CD14-positive monocyte (primary cell): ENCODE results near the gene OSTF1. TPM values are rescaled to one million over a fixed set of nuclear protein-coding genes. Genes with fewer than 3 reads are reported as not detected.

Source experiments
- DNase-seq, 3 donors: peaks; one replicate each; pipeline ENCODE4 v3.0.0-alpha.2; 2011 to 2022
- H2AFZ ChIP-seq: 2 replicates; pipeline ENCODE4 v1.6.0; 2012; ENCODE audit warnings: mild to moderate bottlenecking, low read depth, low read length, inconsistent platforms; ENCODE audit not compliant: insufficient read depth, poor library complexity, severe bottlenecking
- H3K27ac ChIP-seq, 2 donors: 1 replicate in 1 of 2; 2 replicates in 1 of 2; pipeline ENCODE4 v1.5.1; 2012 to 2013; ENCODE audit warnings: low read length in 2 of 2, control low read depth in 1 of 2, inconsistent platforms in 1 of 2, low read depth in 1 of 2, mild to moderate bottlenecking in 1 of 2
- H3K27me3 ChIP-seq, 2 donors: one replicate each; pipeline versions ENCODE4 v1.6.0 to v1.6.1; 2011 to 2013; ENCODE audit warnings: low read length in 2 of 2; ENCODE audit not compliant: control insufficient read depth in 2 of 2, insufficient read depth in 2 of 2
- H3K36me3 ChIP-seq, 2 donors: replicated peaks in 1 of 2; 1 replicate in 1 of 2; 2 replicates in 1 of 2; pipeline versions ENCODE4 v1.5.1 to v1.6.1; 2012 to 2013; ENCODE audit warnings: low read length in 2 of 2, control low read depth in 1 of 2, inconsistent platforms in 1 of 2, mild to moderate bottlenecking in 1 of 2; ENCODE audit not compliant: insufficient read depth in 2 of 2, control insufficient read depth in 1 of 2
- H3K4me1 ChIP-seq, 2 donors: 1 replicate in 1 of 2; 2 replicates in 1 of 2; pipeline versions ENCODE4 v1.5.1 to v1.6.1; 2012 to 2013; ENCODE audit warnings: low read length in 2 of 2, control low read depth in 1 of 2, inconsistent platforms in 1 of 2, mild to moderate bottlenecking in 1 of 2, moderate library complexity in 1 of 2; ENCODE audit not compliant: insufficient read depth in 2 of 2, control insufficient read depth in 1 of 2
- H3K4me2 ChIP-seq: replicated peaks from 2 replicates; pipeline ENCODE3; 2012; ENCODE audit warnings: low read length, moderate library complexity, mild to moderate bottlenecking; ENCODE audit not compliant: poor library complexity, severe bottlenecking; ENCODE audit errors: extremely low read depth
- H3K4me3 ChIP-seq, 3 experiments: fragments of 200-600 bp in 1 of 3; sonication (generic) in 1 of 3; replicated peaks in 1 of 3; 1 replicate in 2 of 3; 2 replicates in 1 of 3; pipeline ENCODE4 v1.5.1; 2011 to 2013; ENCODE audit warnings: low read length in 3 of 3, mild to moderate bottlenecking in 3 of 3, control low read depth in 2 of 3, low read depth in 2 of 3, inconsistent platforms in 1 of 3, moderate library complexity in 1 of 3
- H3K79me2 ChIP-seq: 2 replicates; pipeline ENCODE4 v1.6.0; 2012; ENCODE audit warnings: mild to moderate bottlenecking, control low read depth, inconsistent platforms, low read length, moderate library complexity; ENCODE audit not compliant: insufficient read depth
- H3K9ac ChIP-seq: 2 replicates; pipeline ENCODE4 v1.6.0; 2017; ENCODE audit warnings: low read length, mild to moderate bottlenecking; ENCODE audit not compliant: insufficient read depth, poor library complexity, severe bottlenecking
- H3K9me3 ChIP-seq, 2 donors: replicated peaks in 1 of 2; 1 replicate in 1 of 2; 2 replicates in 1 of 2; pipeline versions ENCODE4 v1.5.1 to v1.6.1; 2012 to 2013; ENCODE audit warnings: low read length in 2 of 2, control low read depth in 1 of 2; ENCODE audit not compliant: control insufficient read depth in 1 of 2, insufficient read depth in 1 of 2
- H4K20me1 ChIP-seq: 2 replicates; pipeline ENCODE4 v1.6.0; 2012; ENCODE audit warnings: mild to moderate bottlenecking, low read length, control low read depth, moderate library complexity; ENCODE audit not compliant: insufficient read depth
- H3K27ac Mint-ChIP-seq, 7 donors: one replicate each; pipeline ENCODE4 v1.8.0; 2020; ENCODE audit warnings: mild to moderate bottlenecking in 7 of 7, mixed read lengths in 7 of 7, moderate library complexity in 6 of 7, inconsistent platforms in 2 of 7
- H3K27me3 Mint-ChIP-seq, 3 donors: one replicate each; pipeline ENCODE4 v1.8.0; 2021 to 2022; ENCODE audit warnings: low read depth in 3 of 3, mild to moderate bottlenecking in 3 of 3, mixed read lengths in 3 of 3, moderate library complexity in 3 of 3, inconsistent platforms in 1 of 3
- H3K36me3 Mint-ChIP-seq, 2 donors: one replicate each; pipeline ENCODE4 v1.8.0; 2020; ENCODE audit warnings: mixed read lengths in 2 of 2, inconsistent platforms in 1 of 2, mild to moderate bottlenecking in 1 of 2
- H3K4me1 Mint-ChIP-seq: one replicate; pipeline ENCODE4 v1.8.0; 2020; ENCODE audit warnings: mild to moderate bottlenecking, mixed read lengths
- H3K4me3 Mint-ChIP-seq, 2 donors: one replicate each; pipeline ENCODE4 v1.8.0; 2020; ENCODE audit warnings: mild to moderate bottlenecking in 2 of 2, mixed read lengths in 2 of 2, moderate library complexity in 1 of 2
- H3K9me3 Mint-ChIP-seq, 7 donors: one replicate each; pipeline ENCODE4 v1.8.0; 2020 to 2022; ENCODE audit warnings: mixed read lengths in 7 of 7, mild to moderate bottlenecking in 6 of 7, moderate library complexity in 6 of 7, inconsistent platforms in 2 of 7
- whole genome bisulfite sequencing: methylation state at CpG from one replicate; pipeline ENCODE4 v1.1.5; 2013; ENCODE audit warnings: missing lambda C conversion rate; ENCODE audit not compliant: insufficient coverage; 5-methylcytosine and 5-hydroxymethylcytosine counted together
- intact Hi-C, 2 donors: fragments of 100-400 bp; cut with micrococcal nuclease; formaldehyde crosslinking; loops; one replicate each; pipeline versions ENCODE4 v1.15.0 to v1.15.1; 2023
- polyA plus RNA-seq, 3 donors: library from polyadenylated mRNA; depleted of rRNA in 1 of 3; unstranded in 2 of 3; stranded (reverse) in 1 of 3; fragments of 300-500 nt in 2 of 3; fragments of >200 nt in 1 of 3; fragmentation: Illumina TruSeq in 2 of 3; gene quantifications; 1 replicate in 2 of 3; 2 replicates in 1 of 3; pipeline ENCODE4 v1.2.3, GENCODE V29; 2012 to 2021
- TF ChIP-seq, protein P1 (sequence below): fragments of 200-600 bp; IDR thresholded peaks from one replicate; pipeline ENCODE4 v1.8.0; 2022; ENCODE audit warnings: antibody characterized with exemption, mild to moderate bottlenecking

Gene OSTF1
- polyA plus RNA-seq, 3 donors: 59.8 to 296 (median 240) TPM

DNA sequence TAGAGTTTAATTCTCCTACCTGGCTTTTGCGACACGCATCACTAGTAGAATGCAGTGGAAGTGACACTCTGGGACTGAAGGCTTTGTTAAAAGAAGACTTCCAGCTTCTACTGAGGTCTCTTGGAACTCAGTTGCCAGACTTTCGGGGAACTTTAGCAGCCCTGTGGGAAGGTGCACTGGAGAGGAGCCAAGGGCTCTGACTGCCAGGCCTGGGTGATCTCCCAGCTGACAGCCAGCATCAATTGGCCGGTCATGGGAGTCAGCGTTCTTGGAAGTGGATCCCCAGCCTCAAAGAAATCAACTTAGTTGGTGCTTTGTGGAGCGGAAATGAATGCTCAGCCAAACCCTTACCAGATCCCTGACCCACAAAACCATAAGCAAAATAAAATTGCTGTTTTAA is 87.1 kb downstream of the OSTF1 start:
- H3K4me1 Mint-ChIP-seq: no peaks in the 10 kb centered on the region
- peaks cover 11 to 36% of the 10 kb centered on the region in 2 donors for H3K36me3 ChIP-seq
- intact Hi-C loops: no loop called here

DNA sequence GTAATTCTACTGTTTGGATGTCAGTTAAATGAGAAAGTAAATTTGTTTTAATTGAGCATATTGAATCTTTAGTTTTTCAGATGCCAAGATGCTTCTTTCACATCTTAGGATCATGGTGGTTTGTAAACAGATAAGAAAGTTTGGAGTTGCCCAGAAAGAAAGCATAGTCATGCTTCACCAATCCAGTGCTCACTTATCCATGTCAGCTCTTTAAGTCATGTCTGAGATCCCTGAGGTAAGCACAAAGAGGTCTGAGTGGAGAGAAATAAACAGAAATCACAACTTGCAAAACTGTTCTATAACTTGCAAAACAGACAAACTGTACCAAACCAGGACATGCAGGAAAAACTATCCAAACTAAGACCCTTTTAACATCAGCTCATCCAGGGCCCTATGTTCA is 87.7 kb downstream of the OSTF1 start:
- no peaks in the 10 kb centered on the region for H3K4me1 Mint-ChIP-seq
- no peaks in the 10 kb centered on the region for H3K79me2 ChIP-seq
- no peak overlapping the region for H3K4me3 ChIP-seq
- H4K20me1 ChIP-seq: no peaks in the 10 kb centered on the region
- H3K36me3 ChIP-seq: peaks cover 5 to 30% of the 10 kb centered on the region in 2 donors
- H3K27me3 ChIP-seq: no peaks in the 10 kb centered on the region
- no peak overlapping the region for H3K4me3 Mint-ChIP-seq
- H2AFZ ChIP-seq: no peak overlapping the region
- H3K27ac ChIP-seq: no peak overlapping the region
- intact Hi-C loops: no loop called here
- DNase-seq: no peak
- H3K4me2 ChIP-seq: no peak overlapping the region
- peaks cover 0 to 5% (median 0%) of the 10 kb centered on the region in 3 donors for H3K27me3 Mint-ChIP-seq
- H3K9me3 Mint-ChIP-seq: peaks cover 0 to 3% (median 0%) of the 10 kb centered on the region in 7 donors
- no peak overlapping the region for H3K9ac ChIP-seq
- H3K9me3 ChIP-seq: no peaks in the 10 kb centered on the region
- no peak overlapping the region for H3K27ac Mint-ChIP-seq
- peaks cover 49 to 53% of the 10 kb centered on the region in 2 donors for H3K36me3 Mint-ChIP-seq
- H3K4me1 ChIP-seq: no peaks in the 10 kb centered on the region
- TF ChIP-seq, protein P1, sequence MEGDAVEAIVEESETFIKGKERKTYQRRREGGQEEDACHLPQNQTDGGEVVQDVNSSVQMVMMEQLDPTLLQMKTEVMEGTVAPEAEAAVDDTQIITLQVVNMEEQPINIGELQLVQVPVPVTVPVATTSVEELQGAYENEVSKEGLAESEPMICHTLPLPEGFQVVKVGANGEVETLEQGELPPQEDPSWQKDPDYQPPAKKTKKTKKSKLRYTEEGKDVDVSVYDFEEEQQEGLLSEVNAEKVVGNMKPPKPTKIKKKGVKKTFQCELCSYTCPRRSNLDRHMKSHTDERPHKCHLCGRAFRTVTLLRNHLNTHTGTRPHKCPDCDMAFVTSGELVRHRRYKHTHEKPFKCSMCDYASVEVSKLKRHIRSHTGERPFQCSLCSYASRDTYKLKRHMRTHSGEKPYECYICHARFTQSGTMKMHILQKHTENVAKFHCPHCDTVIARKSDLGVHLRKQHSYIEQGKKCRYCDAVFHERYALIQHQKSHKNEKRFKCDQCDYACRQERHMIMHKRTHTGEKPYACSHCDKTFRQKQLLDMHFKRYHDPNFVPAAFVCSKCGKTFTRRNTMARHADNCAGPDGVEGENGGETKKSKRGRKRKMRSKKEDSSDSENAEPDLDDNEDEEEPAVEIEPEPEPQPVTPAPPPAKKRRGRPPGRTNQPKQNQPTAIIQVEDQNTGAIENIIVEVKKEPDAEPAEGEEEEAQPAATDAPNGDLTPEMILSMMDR: no peak

More for the DNA sequence above, 87.1 kb downstream of the OSTF1 start:
- Histone ChIP-seq H2AFZ (no peak overlapping the region), H3K4me2 (no peak overlapping the region), H3K4me1 (no peaks in the 10 kb centered on the region), H3K4me3 (no peak overlapping the region), H3K27me3 (no peaks in the 10 kb centered on the region), H4K20me1 (no peaks in the 10 kb centered on the region), H3K27ac (no peak overlapping the region), H3K9ac (no peak overlapping the region), H3K9me3 (no peaks in the 10 kb centered on the region), H3K79me2 (no peaks in the 10 kb centered on the region)
- TF ChIP-seq, protein P1: no peak
- no peak overlapping the region for H3K4me3 Mint-ChIP-seq
- no peak overlapping the region for H3K27ac Mint-ChIP-seq
- peaks cover 0 to 2% (median 0%) of the 10 kb centered on the region in 7 donors for H3K9me3 Mint-ChIP-seq
- peaks cover 53 to 59% of the 10 kb centered on the region in 2 donors for H3K36me3 Mint-ChIP-seq
- no peak for DNase-seq
- WGBS: 100% methylated on average over 2 of the region's 6 CpGs
- peaks cover 0 to 5% (median 0%) of the 10 kb centered on the region in 3 donors for H3K27me3 Mint-ChIP-seq
